Measurements from ENCODE around the gene GLIPR1.

GLIPR1 gene

DNA sequence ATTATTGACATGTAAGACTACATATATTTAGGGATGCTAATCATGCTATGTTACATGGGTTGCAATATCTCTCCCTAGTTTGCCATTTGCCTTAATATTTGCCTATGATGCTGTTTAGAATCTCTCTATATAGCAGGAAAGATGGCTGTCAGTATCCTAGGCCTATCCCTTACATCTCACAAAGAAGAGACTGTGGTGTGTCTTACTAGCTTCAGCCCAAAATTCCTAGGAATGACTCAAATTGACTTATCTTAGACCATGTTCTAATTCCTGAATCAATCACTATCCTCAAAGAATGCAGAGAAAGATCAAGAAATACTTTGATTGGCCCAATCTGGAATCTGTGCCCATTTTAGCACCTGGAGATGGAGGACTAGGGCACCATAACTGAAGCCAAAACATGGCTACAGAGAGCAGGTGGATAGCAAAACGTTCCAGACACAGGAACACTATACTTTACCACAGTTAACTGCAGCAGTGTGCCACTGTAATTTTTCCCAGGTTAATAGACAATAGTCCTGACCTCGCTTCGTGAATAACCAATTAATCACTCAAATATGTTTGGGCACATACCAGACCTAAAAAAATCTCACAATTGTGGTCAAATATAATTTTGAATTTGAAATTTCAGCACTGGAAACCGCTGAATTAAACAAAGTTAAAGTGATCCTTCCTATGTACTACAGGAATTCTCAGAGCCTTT lies 32.7 kb upstream of the GLIPR1 start:
- Histone ChIP-seq H3K9me2 (ENCODE audit: low read depth, low read length) (no peaks in the 10 kb centered on the region), H3K4me3 (ENCODE audit: low read depth, low read length, poor library complexity, severe bottlenecking) (no peak overlapping the region), H3K4me1 (ENCODE audit: insufficient read depth, low read length, severe bottlenecking) (no peaks in the 10 kb centered on the region), H4K20me1 (ENCODE audit: insufficient read depth, low read length) (no peaks in the 10 kb centered on the region), H3K79me2 (ENCODE audit: insufficient read depth, low read length) (no peaks in the 10 kb centered on the region), H3K36me3 (ENCODE audit: insufficient read depth, low read length) (no peaks in the 10 kb centered on the region), H3K4me2 (ENCODE audit: low read length) (no peak overlapping the region), H3K9ac (ENCODE audit: low read length) (no peak overlapping the region), H3F3A (ENCODE audit: insufficient read depth, low read length) (no peaks in the 10 kb centered on the region), H3K27me3 (ENCODE audit: insufficient read depth, low read length) (no peaks in the 10 kb centered on the region), H3K27ac (ENCODE audit: low read depth, low read length, poor library complexity, severe bottlenecking) (no peak overlapping the region), H2AFZ (ENCODE audit: low read length) (no peak overlapping the region), H3K9me3 (ENCODE audit: low read length) (no peaks in the 10 kb centered on the region)
- TF ChIP-seq EZH2 (IDR thresholded peaks at IDR 0.05; ENCODE audit: borderline replicate concordance, low read length) = no peak
- TF ChIP-seq, protein P1, sequence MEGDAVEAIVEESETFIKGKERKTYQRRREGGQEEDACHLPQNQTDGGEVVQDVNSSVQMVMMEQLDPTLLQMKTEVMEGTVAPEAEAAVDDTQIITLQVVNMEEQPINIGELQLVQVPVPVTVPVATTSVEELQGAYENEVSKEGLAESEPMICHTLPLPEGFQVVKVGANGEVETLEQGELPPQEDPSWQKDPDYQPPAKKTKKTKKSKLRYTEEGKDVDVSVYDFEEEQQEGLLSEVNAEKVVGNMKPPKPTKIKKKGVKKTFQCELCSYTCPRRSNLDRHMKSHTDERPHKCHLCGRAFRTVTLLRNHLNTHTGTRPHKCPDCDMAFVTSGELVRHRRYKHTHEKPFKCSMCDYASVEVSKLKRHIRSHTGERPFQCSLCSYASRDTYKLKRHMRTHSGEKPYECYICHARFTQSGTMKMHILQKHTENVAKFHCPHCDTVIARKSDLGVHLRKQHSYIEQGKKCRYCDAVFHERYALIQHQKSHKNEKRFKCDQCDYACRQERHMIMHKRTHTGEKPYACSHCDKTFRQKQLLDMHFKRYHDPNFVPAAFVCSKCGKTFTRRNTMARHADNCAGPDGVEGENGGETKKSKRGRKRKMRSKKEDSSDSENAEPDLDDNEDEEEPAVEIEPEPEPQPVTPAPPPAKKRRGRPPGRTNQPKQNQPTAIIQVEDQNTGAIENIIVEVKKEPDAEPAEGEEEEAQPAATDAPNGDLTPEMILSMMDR (IDR thresholded peaks at IDR 0.05; ENCODE audit: low read length) = no peak

DNA sequence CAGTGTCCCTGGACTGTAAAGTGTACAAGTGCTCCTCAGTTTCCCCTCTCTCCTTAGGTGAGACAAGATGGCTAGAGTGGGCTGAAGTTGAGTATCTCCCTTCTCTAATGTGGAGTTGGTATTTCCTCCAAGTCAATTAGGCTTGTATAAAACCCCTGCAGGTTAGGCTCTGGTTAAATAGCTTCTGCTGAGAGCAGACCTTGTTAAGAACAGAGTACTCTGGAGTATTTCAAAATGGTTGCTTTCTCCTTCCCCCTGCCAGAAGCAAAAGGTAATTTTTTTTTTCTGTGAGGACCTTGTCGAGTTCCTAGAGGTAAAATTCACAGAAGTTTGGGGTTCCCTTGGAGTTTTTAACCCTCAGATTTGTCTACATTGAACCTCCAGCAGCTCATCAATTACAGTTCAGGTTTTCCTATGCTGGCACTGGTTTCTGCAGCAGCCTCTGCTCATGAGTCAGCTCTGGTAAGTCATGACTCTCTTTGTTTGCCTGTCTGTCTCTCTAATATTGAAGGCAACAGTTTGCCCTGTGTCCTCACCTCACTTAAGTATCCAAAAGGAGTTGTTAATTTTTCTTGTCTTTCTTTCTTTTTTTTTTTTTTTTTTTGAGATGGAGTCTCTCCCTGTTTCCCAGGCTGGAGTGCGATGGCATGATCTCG lies 27.8 kb upstream of the GLIPR1 start:
- Histone ChIP-seq H3K79me2 (ENCODE audit: insufficient read depth, low read length) (no peaks in the 10 kb centered on the region), H3K36me3 (ENCODE audit: insufficient read depth, low read length) (no peaks in the 10 kb centered on the region), H3K4me3 (ENCODE audit: low read depth, low read length, poor library complexity, severe bottlenecking) (no peak overlapping the region), H3K4me1 (ENCODE audit: insufficient read depth, low read length, severe bottlenecking) (no peaks in the 10 kb centered on the region), H3K9ac (ENCODE audit: low read length) (no peak overlapping the region), H3K9me2 (ENCODE audit: low read depth, low read length) (no peaks in the 10 kb centered on the region), H3F3A (ENCODE audit: insufficient read depth, low read length) (no peaks in the 10 kb centered on the region), H3K27me3 (ENCODE audit: insufficient read depth, low read length) (no peaks in the 10 kb centered on the region), H2AFZ (ENCODE audit: low read length) (no peak overlapping the region), H4K20me1 (ENCODE audit: insufficient read depth, low read length) (no peaks in the 10 kb centered on the region), H3K27ac (ENCODE audit: low read depth, low read length, poor library complexity, severe bottlenecking) (no peak overlapping the region), H3K4me2 (ENCODE audit: low read length) (no peak overlapping the region), H3K9me3 (ENCODE audit: low read length) (0 out of 2 replicates have a peak, but pooled peaks cover 3% of the 10 kb centered on the region)
- TF ChIP-seq EZH2 (IDR thresholded peaks at IDR 0.05; ENCODE audit: borderline replicate concordance, low read length) = no peak
- TF ChIP-seq, protein P1 (IDR thresholded peaks at IDR 0.05; ENCODE audit: low read length) = no peak

DNA sequence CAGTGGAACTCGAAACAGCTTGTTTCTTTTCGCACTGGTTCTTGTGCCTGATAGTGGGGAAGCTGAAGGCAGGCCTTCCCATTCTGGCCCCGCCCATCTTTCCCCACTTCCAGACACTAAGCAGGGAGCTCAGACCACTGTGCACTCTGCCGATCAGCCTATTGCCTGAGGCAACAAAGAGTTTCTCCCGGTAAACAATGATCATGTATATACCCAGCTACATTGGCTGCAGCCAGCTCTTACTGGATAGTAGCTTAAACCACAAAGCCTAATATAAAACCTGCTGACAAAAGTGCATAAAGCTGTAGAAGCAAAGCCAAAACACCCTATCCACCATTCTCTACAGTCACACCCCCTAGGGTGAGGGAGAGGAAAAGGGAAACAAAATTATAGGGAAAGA lies 24.7 kb upstream of the GLIPR1 start:
- Histone ChIP-seq H3K4me2 (ENCODE audit: low read length) (no peak overlapping the region), H3K4me3 (ENCODE audit: low read depth, low read length, poor library complexity, severe bottlenecking) (no peak overlapping the region), H3K9me3 (ENCODE audit: low read length) (0 out of 2 replicates have a peak, but pooled peaks cover 3% of the 10 kb centered on the region), H3K79me2 (ENCODE audit: insufficient read depth, low read length) (no peaks in the 10 kb centered on the region), H4K20me1 (ENCODE audit: insufficient read depth, low read length) (no peaks in the 10 kb centered on the region), H3K4me1 (ENCODE audit: insufficient read depth, low read length, severe bottlenecking) (no peaks in the 10 kb centered on the region), H3K9ac (ENCODE audit: low read length) (no peak overlapping the region), H3K27ac (ENCODE audit: low read depth, low read length, poor library complexity, severe bottlenecking) (no peak overlapping the region), H3K27me3 (ENCODE audit: insufficient read depth, low read length) (no peaks in the 10 kb centered on the region), H3K36me3 (ENCODE audit: insufficient read depth, low read length) (no peaks in the 10 kb centered on the region), H3K9me2 (ENCODE audit: low read depth, low read length) (no peaks in the 10 kb centered on the region), H2AFZ (ENCODE audit: low read length) (no peak overlapping the region), H3F3A (ENCODE audit: insufficient read depth, low read length) (no peaks in the 10 kb centered on the region)
- no peak for TF ChIP-seq EZH2 (IDR thresholded peaks at IDR 0.05; ENCODE audit: borderline replicate concordance, low read length)
